Purkinje cell (primary cell): Measurements from ENCODE around the gene TIMM29. TPM values are rescaled to one million over a fixed set of nuclear protein-coding genes. Genes with fewer than 3 reads are reported as not detected.

Source experiments
- polyA plus RNA-seq: library from polyadenylated mRNA; unstranded; fragments of >200 nt; fragmentation: Nextera tagmentation; gene quantifications from 2 replicates; pipeline ENCODE4 v1.2.1, GENCODE V29; 2014

Gene TIMM29
- polyA plus RNA-seq = 4.7 and 6.4 TPM in 2 replicates

DNA sequence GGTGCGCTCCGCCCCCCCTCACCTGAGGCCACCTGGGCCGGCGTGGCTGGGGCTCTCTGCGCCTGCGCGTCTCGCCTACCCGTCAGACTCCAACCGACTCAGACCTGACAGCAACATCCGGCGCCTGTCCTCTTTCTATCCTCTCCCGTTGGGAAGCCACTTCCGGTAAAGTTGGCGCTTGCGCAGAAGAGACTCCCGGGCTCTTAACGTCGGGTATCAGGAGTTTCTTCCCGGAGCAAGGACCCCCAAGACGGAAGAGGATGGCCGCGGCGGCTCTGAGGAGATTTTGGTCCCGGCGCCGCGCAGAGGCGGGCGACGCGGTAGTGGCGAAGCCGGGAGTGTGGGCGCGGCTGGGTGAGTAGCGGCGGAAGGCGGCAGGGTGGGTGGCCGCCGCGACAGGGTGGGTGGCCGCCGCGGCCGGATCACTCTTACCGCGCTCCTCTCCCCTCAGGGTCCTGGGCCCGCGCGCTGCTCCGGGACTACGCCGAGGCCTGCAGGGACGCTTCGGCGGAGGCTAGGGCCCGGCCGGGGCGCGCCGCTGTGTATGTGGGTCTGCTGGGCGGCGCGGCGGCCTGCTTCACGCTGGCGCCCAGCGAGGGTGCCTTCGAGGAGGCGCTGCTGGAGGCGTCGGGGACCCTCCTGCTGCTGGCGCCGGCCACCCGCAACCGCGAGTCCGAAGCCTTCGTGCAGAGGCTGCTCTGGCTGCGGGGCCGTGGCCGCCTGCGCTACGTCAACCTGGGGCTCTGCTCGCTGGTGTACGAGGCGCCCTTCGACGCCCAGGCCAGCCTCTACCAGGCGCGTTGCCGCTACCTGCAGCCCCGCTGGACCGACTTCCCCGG lies at the start of gene TIMM29, which contains the start of gene YIPF2:
Gene TIMM29 (plus strand): TSS at position 249 of the 839 bp plus-strand sequence. CDS start 12 bp downstream, at position 261.
Gene YIPF2 (minus strand): TSS at position 77 of the 839 bp plus-strand sequence. CDS start 229 bp downstream, outside the sequence.

DNA sequence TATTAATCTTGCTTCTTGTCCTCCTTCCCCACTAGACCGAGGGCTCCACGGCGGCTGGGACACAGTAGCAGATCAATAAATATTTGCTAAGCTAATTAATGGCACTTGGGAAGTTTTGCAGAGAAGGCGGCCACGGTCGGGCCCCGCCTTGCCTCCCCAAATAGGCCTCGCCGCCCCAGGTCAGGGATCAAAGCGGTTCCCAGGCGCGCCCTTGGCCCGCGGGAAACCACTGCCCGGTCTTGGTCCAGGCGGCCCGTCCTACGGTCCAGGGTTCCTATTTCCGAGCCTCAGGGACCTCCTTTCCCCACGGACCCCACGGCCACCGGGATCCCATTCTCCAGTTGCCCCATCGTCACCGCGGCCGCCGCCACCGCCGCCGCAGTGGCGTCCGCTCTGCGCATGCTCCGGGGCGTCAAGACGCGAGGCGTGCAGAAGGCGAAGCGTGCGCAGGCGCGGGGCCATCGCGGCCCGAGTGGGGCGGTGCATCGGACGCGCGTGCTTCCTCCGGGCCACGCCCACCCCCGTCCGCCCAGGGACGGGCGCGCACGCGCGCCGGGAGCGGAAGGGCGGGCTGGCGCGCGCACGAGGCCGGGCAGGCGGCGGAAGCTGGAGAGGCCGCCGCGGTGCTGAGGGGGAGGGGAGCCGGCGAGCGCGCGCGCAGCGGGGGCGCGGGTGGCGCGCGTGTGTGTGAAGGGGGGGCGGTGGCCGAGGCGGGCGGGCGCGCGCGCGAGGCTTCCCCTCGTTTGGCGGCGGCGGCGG lies 31.9 kb downstream of the TIMM29 start, which contains the start of gene SMARCA4:
Gene SMARCA4 (plus strand): TSS at position 717 of the 759 bp plus-strand sequence. CDS start 23,122 bp downstream, outside the sequence.

Other genes starting within 250 kb of the TIMM29 start
- 2.2 and 3.9 TPM in 2 replicates for gene QTRT1, start 227.4 kb upstream of the TIMM29 start, polyA plus RNA-seq
- gene DNM2, start 210.7 kb upstream of the TIMM29 start, polyA plus RNA-seq = 0.52 and 0.94 TPM in 2 replicates
- 1.1 and 4.8 TPM in 2 replicates for gene TMED1, start 92.6 kb upstream of the TIMM29 start, polyA plus RNA-seq
- not detected in 2 replicates for gene C19orf38, start 80.4 kb upstream of the TIMM29 start, polyA plus RNA-seq
- 0.26 and 0.53 TPM in 2 replicates for gene CARM1, start 57.3 kb upstream of the TIMM29 start, polyA plus RNA-seq
- 3.1 and 6.1 TPM in 2 replicates for gene YIPF2, start 172 bp upstream of the TIMM29 start, polyA plus RNA-seq
- gene SMARCA4, start 32.2 kb downstream of the TIMM29 start, polyA plus RNA-seq = 43.2 and 62.3 TPM in 2 replicates
- 0.13 and 4.0 TPM in 2 replicates for gene LDLR, start 160.7 kb downstream of the TIMM29 start, polyA plus RNA-seq
- gene SPC24, start 227.0 kb downstream of the TIMM29 start, polyA plus RNA-seq = 1.0 TPM in 1 of 2 replicates, not detected in the other